IMR-90 (cell line): ENCODE measurements around the gene TTC7B. TPM values are rescaled to one million over a fixed set of nuclear protein-coding genes. Genes with fewer than 3 reads are reported as not detected.

Source experiments
- ATAC-seq: fragments of 200-7000 bp; cut with Tn5 transposase; 2 replicates; pipeline ENCODE4 v1.9.1; 2020; ENCODE audit warnings: low read depth, mild to moderate bottlenecking, moderate library complexity
- BruUV-seq: library from RNA; stranded (reverse); fragments of 400-500 nt; replicated peaks from 2 replicates; lab custom pipeline; 2021; lab: Mats Ljungman, UMichigan
- CTCF ChIA-PET: fragments of 300-600 bp; formaldehyde crosslinking; extraction: SDS; loops from one replicate; lab custom pipeline; 2021; ENCODE audit warnings: antibody characterized with exemption; lab: Yijun Ruan, JAX
- POLR2A ChIA-PET: fragments of 300-600 bp; sonication (Branson Sonifier 250); formaldehyde crosslinking; loops from one replicate; lab custom pipeline; 2022; ENCODE audit warnings: antibody characterized with exemption; ENCODE audit not compliant: unreplicated experiment; lab: Charles Lee
- DNase-seq: peaks from one replicate; pipeline ENCODE4 v3.0.0; 2013
- H2AFZ ChIP-seq: replicated peaks from 2 replicates; pipeline ENCODE3; 2013; ENCODE audit warnings: low read length, mild to moderate bottlenecking; ENCODE audit not compliant: poor library complexity
- H2AK5ac ChIP-seq: 2 replicates; pipeline ENCODE4 v1.6.1; 2013; ENCODE audit warnings: low read depth, low read length, inconsistent platforms
- H2AK9ac ChIP-seq: replicated peaks from 2 replicates; pipeline ENCODE3; 2013; ENCODE audit warnings: mild to moderate bottlenecking, low read depth, low read length, moderate library complexity; ENCODE audit not compliant: poor library complexity
- H2BK120ac ChIP-seq: 2 replicates; pipeline ENCODE4 v1.6.1; 2013; ENCODE audit warnings: low read depth, low read length, inconsistent platforms
- H2BK15ac ChIP-seq: 3 replicates; pipeline ENCODE4 v1.6.1; 2013; ENCODE audit warnings: low read depth, low read length, inconsistent platforms
- H2BK20ac ChIP-seq: 2 replicates; pipeline ENCODE4 v1.6.1; 2013; ENCODE audit warnings: low read depth, mild to moderate bottlenecking, inconsistent platforms, low read length, moderate library complexity
- H2BK5ac ChIP-seq: 2 replicates; pipeline ENCODE4 v1.6.1; 2013; ENCODE audit warnings: mild to moderate bottlenecking, low read depth, low read length, inconsistent platforms; ENCODE audit not compliant: poor library complexity, severe bottlenecking
- H3K14ac ChIP-seq: replicated peaks from 2 replicates; pipeline ENCODE4 v1.6.1; 2013; ENCODE audit warnings: low read depth, low read length, inconsistent platforms
- H3K18ac ChIP-seq: 2 replicates; pipeline ENCODE4 v1.6.1; 2013; ENCODE audit warnings: low read depth, low read length, control low read depth
- H3K23ac ChIP-seq: 2 replicates; pipeline ENCODE4 v1.6.1; 2013; ENCODE audit warnings: low read depth, low read length, inconsistent platforms
- H3K27ac ChIP-seq: 2 replicates; pipeline ENCODE4 v1.5.1; 2013; ENCODE audit warnings: mild to moderate bottlenecking, control low read depth, low read length; ENCODE audit not compliant: insufficient read depth
- H3K27me3 ChIP-seq: 2 replicates; pipeline ENCODE4 v1.6.1; 2013; ENCODE audit warnings: low read length; ENCODE audit not compliant: control insufficient read depth, insufficient read depth
- H3K36me3 ChIP-seq: 2 replicates; pipeline ENCODE4 v1.6.1; 2013; ENCODE audit warnings: low read length, mixed read lengths; ENCODE audit not compliant: control insufficient read depth, insufficient read depth
- H3K4ac ChIP-seq: 2 replicates; pipeline ENCODE4 v1.6.1; 2013; ENCODE audit warnings: low read depth, low read length, inconsistent platforms
- H3K4me1 ChIP-seq: 2 replicates; pipeline ENCODE4 v1.6.1; 2013; ENCODE audit warnings: low read length, mixed read lengths; ENCODE audit not compliant: control insufficient read depth, insufficient read depth
- H3K4me2 ChIP-seq: 2 replicates; pipeline ENCODE4 v1.6.1; 2013; ENCODE audit warnings: low read depth, mild to moderate bottlenecking, control low read depth, low read length, moderate library complexity
- H3K4me3 ChIP-seq: 2 replicates; pipeline ENCODE4 v1.5.1; 2013; ENCODE audit warnings: low read depth, mild to moderate bottlenecking, control low read depth, low read length, moderate library complexity; ENCODE audit not compliant: insufficient read depth
- H3K56ac ChIP-seq: 2 replicates; pipeline ENCODE4 v1.6.1; 2013; ENCODE audit warnings: low read length, inconsistent platforms; ENCODE audit not compliant: insufficient read depth; ENCODE audit errors: extremely low read depth
- H3K79me1 ChIP-seq, 2 experiments: 2 replicates each; pipeline ENCODE4 v1.6.1; 2013; ENCODE audit warnings: low read length in 2 of 2, inconsistent platforms in 1 of 2, low read depth in 1 of 2
- H3K9ac ChIP-seq: 2 replicates; pipeline ENCODE4 v1.6.1; 2013; ENCODE audit warnings: low read depth, low read length, control low read depth
- H3K9me1 ChIP-seq: 2 replicates; pipeline ENCODE4 v1.6.1; 2013; ENCODE audit warnings: low read length, inconsistent platforms; ENCODE audit not compliant: insufficient read depth
- H3K9me3 ChIP-seq: 2 replicates; pipeline ENCODE4 v1.6.1; 2013; ENCODE audit warnings: low read length; ENCODE audit not compliant: control insufficient read depth, insufficient read depth
- H4K20me1 ChIP-seq: 2 replicates; pipeline ENCODE4 v1.6.1; 2013; ENCODE audit warnings: low read length, inconsistent platforms; ENCODE audit not compliant: insufficient read depth
- H4K5ac ChIP-seq: 2 replicates; pipeline ENCODE4 v1.6.1; 2013; ENCODE audit warnings: mild to moderate bottlenecking, low read depth, low read length, control low read depth
- H4K8ac ChIP-seq, 2 experiments: 2 replicates each; pipeline ENCODE4 v1.6.1; 2013; ENCODE audit warnings: low read depth in 2 of 2, low read length in 2 of 2, control low read depth in 1 of 2, inconsistent platforms in 1 of 2
- H4K91ac ChIP-seq: 2 replicates; pipeline ENCODE4 v1.6.1; 2013; ENCODE audit warnings: low read depth, low read length, inconsistent platforms; ENCODE audit not compliant: insufficient read depth
- CEBPB ChIP-seq: IDR thresholded peaks from 2 replicates; pipeline ENCODE4 v1.6.1; 2012; ENCODE audit warnings: low read depth, low read length, improper control_type of control experiment
- CTCF ChIP-seq: conservative IDR thresholded peaks from 2 replicates; pipeline ENCODE4 v1.5.1; 2012; ENCODE audit warnings: mild to moderate bottlenecking, low read depth, low read length, improper control_type of control experiment
- ELK1 ChIP-seq: fragments of 150-350 bp; IDR thresholded peaks from 2 replicates; pipeline ENCODE4 v1.6.1; 2016; ENCODE audit warnings: low read depth, mild to moderate bottlenecking, low read length, moderate library complexity, borderline replicate concordance
- FOS ChIP-seq: fragments of 150-350 bp; IDR thresholded peaks from 2 replicates; pipeline ENCODE4 v1.6.1; 2016; ENCODE audit warnings: low read depth, low read length
- MAFK ChIP-seq: IDR thresholded peaks from 2 replicates; pipeline ENCODE4 v1.6.1; 2012; ENCODE audit warnings: low read depth, low read length, improper control_type of control experiment
- POLR2A ChIP-seq: IDR thresholded peaks from 2 replicates; pipeline ENCODE4 v1.6.1; 2012; ENCODE audit warnings: mild to moderate bottlenecking, low read depth, low read length
- RCOR1 ChIP-seq: IDR thresholded peaks from 2 replicates; pipeline ENCODE4 v1.6.1; 2012; ENCODE audit warnings: mild to moderate bottlenecking, low read length, improper control_type of control experiment; ENCODE audit not compliant: insufficient replicate concordance
- RFX5 ChIP-seq: IDR thresholded peaks from 2 replicates; pipeline ENCODE4 v1.8.0; 2012; ENCODE audit warnings: low read depth, mild to moderate bottlenecking, low read length, moderate library complexity
- SMC3 ChIP-seq: fragments of 150-350 bp; IDR thresholded peaks from 2 replicates; pipeline ENCODE4 v1.6.1; 2016; ENCODE audit warnings: low read depth, mild to moderate bottlenecking, antibody characterized with exemption, low read length, moderate library complexity
- USF2 ChIP-seq: fragments of 150-350 bp; IDR thresholded peaks from 2 replicates; pipeline ENCODE4 v1.6.1; 2017; ENCODE audit warnings: mild to moderate bottlenecking, antibody characterized with exemption, low read length, low read depth
- WGBS, 2 experiments: methylation state at CpG; one replicate each; pipeline versions ENCODE4 v1.1.5 to v1.1.7; 2013; ENCODE audit warnings: missing lambda C conversion rate in 2 of 2; ENCODE audit not compliant: insufficient read length in 1 of 2; ENCODE audit errors: extremely low coverage in 2 of 2; 5-methylcytosine and 5-hydroxymethylcytosine counted together
- dilution Hi-C: fragments of 300-500 bp; cut with HindIII; formaldehyde crosslinking; loops from one replicate; pipeline ENCODE4 v1.14.3; 2018; ENCODE audit warnings: low sequenced_read_pairs; ENCODE audit not compliant: unreplicated experiment
- in situ Hi-C: fragments of 300-500 bp; cut with MboI; formaldehyde crosslinking; loops from 3 replicates; pipeline ENCODE4 v1.14.3; 2019; ENCODE audit warnings: low sequenced_read_pairs, inconsistent platforms, mixed read lengths
- intact Hi-C: fragments of 100-400 bp; cut with micrococcal nuclease; formaldehyde crosslinking; loops from 2 replicates; pipeline ENCODE4 v1.10.0; 2022
- polyA plus RNA-seq, 3 experiments: library from polyadenylated mRNA; depleted of rRNA; stranded (reverse); fragments of >200 nt; gene quantifications; 2 replicates each; pipeline ENCODE4 v1.2.3, GENCODE V29; 2012; ENCODE audit warnings: low replicate concordance in 1 of 3
- total RNA-seq: library from RNA; depleted of rRNA; stranded (reverse); fragments of >200 nt; gene quantifications from 2 replicates; pipeline ENCODE4 v1.2.3, GENCODE V29; 2012

The TTC7B gene
- total and polyA plus RNA-seq, 2 of the 4 experiments (the other 2 are of a cell fraction), result 18.1 to 35.3 TPM

GRCh38 chr14:90809530-90810312 is 6.5 kb downstream of the TTC7B start:
- Histone ChIP-seq H4K20me1 (peaks cover 35% of the 10 kb centered on the region; the same call in 1 of the 2 replicates), H2BK5ac (no peak overlapping the region), H3K79me1 (peaks cover 45 to 81% of the 10 kb centered on the region in 2 experiments), H2BK20ac (no peak overlapping the region), H3K4me1 (peaks cover 4% of the 10 kb centered on the region), H3K14ac (no peak overlapping the region), H3K27ac (no peak overlapping the region), H3K4me2 (no peak overlapping the region), H4K91ac (no peak overlapping the region), H4K5ac (no peak overlapping the region), H3K9me3 (no peaks in the 10 kb centered on the region), H3K4me3 (no peak overlapping the region), H3K18ac (no peak overlapping the region), H3K36me3 (no peaks in the 10 kb centered on the region), H3K4ac (no peak overlapping the region), H2AK5ac (no peak overlapping the region), H2AFZ (no peak overlapping the region), H3K9me1 (peaks cover 8% of the 10 kb centered on the region), H3K23ac (no peak overlapping the region), H2BK120ac (no peak overlapping the region), H3K27me3 (no peaks in the 10 kb centered on the region), H2AK9ac (no peak overlapping the region), H3K56ac (no peak overlapping the region), H3K9ac (no peak overlapping the region), H2BK15ac (no peak overlapping the region), H4K8ac (no peak overlapping the region)
- intact Hi-C loops, result no loop called here
- POLR2A ChIA-PET, result no interaction called here
- no peak for TF ChIP-seq RFX5
- no peak for TF ChIP-seq MAFK
- no peak for TF ChIP-seq POLR2A
- TF ChIP-seq CTCF, result no peak
- no peak for TF ChIP-seq CEBPB
- no peak for TF ChIP-seq FOS
- no peak for TF ChIP-seq SMC3
- TF ChIP-seq USF2, result no peak
- TF ChIP-seq RCOR1, result no peak
- no peak for TF ChIP-seq ELK1
- dilution Hi-C loops, result no loop called here
- ATAC-seq, result no peak
- no peak for DNase-seq
- in situ Hi-C loops, result no loop called here
- no TSS peak for BruUV-seq
- CTCF ChIA-PET, result no interaction called here
- no CpG with 5 or more reads among the region's 7 CpGs for WGBS, 2 experiments
